Islet precursor cell (in vitro differentiated cells): ENCODE results near the gene RAP1A.

Source experiments
- DNase-seq: peaks from one replicate; pipeline ENCODE4 v3.0.0-alpha.2; 2018

The RAP1A gene

DNA sequence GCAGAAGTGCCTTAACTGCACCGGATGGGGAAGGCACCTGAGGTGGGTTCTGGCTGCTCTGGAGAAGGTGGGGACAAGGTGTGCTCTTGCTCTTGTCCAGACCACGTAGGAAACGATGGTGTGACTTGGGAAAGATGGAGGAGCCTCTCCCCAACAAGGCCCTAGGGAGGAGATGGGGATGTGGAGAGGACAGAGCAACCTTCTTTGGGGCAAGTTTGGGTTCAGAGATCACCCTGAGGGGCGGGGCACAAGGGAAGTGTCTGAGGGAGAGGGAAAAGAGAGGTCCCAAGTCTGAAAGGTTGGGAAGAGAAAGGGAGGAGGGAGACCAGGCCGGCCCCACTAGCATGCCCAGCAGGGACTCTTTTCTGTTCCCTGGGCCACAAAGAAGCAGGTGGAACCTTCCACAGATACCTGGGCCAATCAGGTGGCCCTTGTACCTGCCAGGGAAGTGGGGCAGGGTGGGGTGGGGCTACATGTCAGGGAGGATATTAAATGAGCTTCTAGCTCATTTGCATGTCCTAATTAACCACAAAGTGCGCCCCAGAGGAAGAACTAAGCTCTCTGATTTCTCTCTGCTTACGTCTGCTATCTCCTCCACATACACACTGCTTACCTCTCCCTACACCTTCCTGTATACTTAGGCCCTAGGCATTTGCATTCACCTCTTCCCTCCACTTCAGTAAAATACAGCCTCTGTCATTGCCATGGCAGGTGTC is 103.7 kb downstream of the RAP1A start:
- no peak for DNase-seq

DNA sequence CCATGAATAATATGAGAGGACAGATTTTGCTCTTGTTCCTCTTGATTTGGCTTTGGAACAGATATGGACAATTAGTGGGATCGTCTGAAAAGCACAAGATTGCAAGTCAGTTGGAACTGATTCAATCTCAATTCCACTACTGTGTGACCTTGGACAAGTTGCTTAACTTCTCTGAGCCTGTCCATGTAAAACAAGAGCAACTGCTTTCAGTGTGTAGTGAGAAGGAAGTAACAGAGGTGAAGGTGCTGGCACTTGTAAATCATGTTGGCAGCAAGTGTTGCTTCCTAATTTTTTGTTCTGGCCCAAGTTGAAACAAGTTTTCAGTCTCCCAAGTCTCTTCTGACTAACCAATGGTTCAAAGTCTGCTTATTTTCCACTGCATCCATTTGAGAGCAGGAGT is 104.3 kb downstream of the RAP1A start:
- DNase-seq = no peak

DNA sequence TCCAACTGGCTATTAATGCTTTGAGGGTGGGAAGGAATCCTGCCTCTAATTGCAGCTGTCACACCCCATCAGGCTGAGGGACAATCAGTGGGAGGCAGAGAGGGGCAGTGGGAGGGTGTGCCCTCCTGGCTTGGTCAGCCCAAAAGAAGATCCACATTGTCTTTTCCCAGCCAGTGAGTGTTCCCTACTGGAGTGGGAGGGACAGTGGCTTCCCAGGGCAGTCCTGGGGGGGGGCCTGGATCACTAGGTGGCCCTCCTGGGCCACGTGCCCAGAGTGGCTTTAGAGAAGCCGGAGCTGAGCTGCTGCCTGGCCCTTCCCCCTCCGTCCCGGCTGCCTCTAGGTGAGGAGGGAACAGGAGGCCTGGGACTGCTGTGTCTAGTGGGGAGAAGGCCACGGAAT is 105.6 kb downstream of the RAP1A start:
- no peak for DNase-seq

DNA sequence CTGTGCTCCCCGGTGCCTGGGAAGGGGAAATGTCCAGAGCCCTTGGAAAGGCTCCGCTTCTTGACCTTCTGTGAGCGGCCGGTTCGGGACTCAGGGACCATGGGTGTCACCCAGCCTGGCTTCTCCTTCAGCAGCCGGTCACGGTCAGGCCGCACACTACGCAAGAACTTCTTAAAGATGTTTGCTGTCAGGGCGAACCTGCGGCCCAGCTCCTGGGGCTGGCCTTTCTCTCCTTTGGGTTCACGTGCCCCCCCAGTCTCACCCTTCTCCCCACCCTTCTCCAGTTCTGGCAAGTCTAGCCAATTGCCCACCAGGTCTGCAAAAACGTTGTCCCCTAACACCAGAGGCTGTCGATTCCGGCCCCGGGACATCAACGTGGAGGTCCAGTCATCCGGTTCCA is 107.5 kb downstream of the RAP1A start:
- DNase-seq = no peak

DNA sequence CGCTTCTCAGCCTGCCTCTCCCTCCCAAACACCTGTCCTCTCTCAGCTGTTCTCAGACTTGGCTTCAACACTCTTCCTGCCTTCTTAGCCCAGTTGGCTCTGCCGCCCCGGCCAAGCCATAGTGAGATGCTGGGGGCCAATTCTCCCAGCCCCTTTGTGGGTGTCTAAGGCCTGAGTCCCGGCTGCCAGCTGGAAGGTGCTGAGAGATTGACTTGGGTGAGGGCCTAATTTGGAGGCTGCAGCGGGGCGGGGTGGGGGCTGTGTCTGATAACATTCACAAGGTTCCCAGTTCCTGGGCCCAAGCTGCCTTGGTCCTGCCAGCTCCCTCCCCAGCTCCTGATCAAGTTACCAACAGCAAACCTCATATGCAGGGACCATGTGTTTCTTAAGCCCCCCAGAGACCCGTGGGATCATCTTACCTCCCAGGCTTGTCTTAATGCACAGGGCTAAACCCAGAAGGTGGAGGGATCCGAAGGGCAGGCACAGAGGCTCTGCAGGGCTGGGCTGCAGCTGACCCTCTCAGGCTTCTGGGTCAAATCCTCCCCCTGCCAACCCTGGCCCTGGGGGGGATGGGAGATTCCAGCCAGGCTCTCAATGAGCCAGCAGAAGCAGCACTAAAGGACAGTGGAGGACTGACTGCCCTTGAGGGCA is 109.8 kb downstream of the RAP1A start:
- DNase-seq = no peak

DNA sequence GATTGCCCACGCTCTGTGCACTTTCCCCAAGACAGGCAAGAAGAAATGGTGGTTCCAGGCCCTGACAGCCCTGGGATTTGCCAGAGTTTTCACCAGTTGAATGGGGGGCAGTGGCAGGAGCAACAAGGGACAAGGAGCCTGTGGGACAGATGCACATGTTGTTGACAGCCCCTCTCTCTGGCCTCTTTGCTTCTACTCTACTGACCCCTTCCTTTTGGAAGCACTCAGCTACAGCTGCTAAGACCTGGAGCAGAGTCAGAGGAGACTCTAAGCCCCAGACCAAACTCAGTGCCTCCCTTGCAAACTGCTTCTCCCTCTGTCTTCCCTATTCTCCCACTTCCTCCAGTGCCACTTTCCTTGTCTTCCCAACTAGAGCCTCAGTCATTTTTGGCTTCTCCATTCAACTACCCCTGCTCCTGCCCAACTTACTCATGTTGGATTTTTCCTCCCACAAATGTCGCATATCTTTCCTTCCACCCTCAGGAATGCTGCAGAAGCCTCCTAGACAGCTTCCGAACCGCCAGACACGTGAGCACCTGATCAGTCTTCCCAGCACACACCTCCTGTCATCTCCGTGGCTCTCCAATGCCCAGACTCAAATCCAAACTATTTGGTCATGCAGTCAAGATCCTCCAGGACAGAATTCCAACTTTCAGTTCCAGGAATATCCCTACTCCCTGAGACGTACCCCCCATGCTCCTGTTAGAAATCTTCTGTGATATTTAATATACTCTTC is 110.5 kb downstream of the RAP1A start:
- no peak for DNase-seq

DNA sequence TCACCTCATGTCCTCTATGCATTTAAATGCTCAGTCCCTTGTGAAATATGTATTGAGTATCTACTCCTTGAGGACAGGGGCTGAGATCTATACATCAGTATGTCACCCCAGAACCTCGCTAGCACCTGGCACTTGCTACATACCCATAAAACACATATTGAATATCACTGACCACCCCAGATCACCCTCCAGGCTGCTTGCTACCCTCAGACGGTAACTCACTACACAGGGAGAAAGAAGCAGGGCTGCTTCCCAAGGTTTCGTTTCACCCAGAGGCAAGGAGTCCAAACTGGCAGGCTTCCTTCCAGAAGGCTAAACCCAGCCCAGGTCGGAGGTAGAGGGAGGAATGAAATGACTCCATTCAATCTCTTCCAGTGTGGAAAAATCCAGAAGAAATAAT is 111.1 kb downstream of the RAP1A start:
- no peak for DNase-seq

DNA sequence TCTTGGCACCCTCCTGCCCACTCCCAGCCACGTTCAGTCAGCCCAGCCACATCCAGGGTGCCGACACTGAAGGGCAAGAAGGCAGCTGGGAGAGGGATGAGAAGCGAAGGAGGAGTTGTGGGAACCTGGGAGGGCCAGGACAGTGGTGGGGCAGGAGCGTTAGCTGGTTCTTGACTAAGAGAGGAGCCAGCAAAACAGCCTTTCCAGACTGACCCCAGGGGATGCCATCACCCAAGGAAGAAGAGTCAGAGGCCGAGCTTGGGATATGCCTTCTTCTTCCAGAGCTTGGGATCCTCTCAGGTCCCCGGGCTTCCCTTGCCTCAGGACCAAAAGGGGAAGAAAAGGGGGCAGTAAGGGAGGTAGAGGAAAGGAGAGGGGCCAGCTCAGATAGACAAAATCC is 112.4 kb downstream of the RAP1A start:
- DNase-seq = no peak

DNA sequence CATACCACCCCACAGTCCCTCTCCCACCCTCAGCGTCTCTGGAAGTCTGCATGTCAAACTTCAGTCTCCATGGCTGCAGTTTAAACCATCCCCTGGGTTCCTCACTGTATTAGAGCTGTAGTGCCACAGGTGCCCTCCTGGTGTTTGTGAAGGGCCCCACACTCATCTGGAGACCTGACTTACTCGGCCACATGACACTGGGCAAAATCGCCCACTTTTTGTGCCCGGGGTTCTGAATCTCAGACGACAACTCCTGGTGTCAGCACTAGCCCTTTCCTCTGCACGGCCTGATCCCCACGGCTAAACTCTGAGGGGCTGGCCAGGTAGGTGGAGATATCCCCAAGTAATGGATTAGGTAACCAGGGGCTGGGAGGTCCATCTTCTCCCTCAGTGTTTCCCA is 113.1 kb downstream of the RAP1A start:
- no peak for DNase-seq

DNA sequence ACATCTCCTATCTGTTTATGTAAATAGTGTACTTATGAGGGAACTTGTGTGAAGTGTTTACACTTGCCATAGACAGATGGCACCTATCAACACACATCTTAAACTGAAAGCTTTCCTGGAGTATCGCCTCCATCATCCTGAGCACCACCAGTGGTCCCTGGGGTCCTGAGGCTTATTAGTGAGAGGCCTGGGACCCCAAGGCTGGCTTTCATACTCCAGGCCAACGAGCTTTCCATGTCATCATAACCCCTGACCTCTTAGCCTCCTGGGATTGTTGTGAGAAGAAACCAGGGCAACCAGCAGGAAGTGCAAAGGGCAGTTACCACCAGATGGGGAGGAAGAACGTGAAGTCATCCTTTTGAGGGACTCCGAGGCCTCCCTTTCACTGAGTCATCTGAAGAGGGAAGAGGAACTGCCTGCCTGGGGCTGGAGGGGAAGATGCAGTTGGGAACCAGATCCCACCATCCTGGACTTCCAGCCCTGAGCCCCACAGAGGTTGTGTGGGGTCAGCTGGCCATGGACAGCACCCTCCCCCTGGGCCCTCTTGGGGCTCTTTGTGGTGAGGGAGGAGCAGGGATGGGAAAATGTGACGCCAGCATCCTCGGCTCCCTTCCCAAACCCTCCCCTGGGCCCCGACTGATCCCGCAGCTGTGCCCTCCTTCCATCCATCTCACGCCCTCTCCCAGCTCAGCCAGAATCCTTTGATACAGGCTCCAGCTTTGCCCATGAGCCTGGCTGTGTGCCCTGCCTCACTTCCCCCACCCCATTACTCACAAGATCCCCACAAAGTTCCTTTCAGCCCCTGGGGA is 113.8 kb downstream of the RAP1A start:
- no peak for DNase-seq

DNA sequence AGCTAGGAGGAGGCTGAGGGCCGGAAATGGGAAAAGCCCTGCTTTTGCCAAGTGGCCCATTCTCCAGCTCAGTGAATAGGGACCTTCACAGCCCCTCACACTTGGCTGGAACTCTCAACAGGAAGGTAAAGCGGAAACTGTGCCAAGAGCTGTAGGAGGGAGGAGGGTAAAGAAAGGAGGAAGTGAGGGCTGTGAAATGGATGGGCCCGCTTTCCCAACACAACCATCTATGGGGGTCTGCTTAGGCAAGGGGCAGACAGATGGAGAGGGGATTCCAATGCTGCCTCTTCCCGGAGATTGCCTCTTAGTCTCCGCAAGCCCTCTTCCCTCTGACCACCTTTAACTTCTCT is 114.4 kb downstream of the RAP1A start:
- DNase-seq = no peak

DNA sequence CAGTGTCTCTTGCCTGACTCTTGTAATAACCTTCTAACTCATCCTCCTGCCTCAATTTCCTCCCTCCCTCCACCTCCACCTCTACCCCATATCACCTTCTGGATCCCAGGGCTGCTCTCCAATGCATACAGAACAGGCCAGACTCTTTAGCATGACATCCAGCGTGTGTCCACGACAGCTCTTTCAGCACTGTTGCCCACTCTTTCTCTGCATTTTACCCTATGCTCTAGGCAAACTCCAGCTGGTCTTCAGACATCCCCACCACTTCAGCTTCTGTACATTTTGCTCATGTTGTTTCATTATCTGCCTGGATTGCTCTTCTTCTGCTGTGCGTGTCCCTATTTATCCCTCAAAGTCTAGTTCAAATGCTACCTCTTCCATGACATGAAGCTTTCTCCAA is 114.8 kb downstream of the RAP1A start:
- no peak for DNase-seq

DNA sequence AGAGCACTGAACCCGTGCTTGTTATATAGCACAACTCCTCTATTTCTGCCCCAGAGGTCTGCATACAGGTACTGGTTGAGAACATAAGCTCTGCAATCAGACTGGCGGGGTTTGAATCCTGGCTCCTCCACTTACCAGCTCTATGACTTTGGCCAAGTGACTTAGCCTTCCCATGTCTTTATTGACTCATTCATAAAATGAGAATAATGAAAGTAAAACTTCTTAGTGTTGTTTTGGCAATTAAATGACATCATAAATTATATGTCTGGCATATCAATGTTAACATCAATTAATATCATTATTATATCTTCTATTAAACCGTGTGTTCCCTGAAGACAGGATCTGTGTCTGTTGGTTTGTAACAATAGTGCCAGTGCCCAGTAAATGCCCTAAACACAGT is 115.3 kb downstream of the RAP1A start:
- no peak for DNase-seq

DNA sequence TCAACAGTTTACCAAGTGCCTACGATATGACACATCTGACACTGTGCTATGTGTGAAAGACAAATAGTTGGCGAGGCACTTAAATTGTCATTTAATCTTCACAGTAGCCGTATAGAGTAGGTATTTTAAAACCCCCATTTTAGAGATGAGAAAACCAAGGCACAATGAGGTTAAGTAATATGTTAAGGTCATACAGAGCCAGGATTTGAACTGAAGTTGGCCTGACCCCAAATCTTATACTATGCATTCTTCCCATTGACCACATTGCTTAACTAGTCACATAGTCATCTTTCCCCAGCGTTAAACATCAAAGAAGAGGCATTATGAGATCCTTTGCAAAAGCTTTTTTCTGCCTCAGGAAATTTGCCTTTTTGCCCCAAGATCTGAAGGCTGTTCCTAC is 115.7 kb downstream of the RAP1A start:
- no peak for DNase-seq

DNA sequence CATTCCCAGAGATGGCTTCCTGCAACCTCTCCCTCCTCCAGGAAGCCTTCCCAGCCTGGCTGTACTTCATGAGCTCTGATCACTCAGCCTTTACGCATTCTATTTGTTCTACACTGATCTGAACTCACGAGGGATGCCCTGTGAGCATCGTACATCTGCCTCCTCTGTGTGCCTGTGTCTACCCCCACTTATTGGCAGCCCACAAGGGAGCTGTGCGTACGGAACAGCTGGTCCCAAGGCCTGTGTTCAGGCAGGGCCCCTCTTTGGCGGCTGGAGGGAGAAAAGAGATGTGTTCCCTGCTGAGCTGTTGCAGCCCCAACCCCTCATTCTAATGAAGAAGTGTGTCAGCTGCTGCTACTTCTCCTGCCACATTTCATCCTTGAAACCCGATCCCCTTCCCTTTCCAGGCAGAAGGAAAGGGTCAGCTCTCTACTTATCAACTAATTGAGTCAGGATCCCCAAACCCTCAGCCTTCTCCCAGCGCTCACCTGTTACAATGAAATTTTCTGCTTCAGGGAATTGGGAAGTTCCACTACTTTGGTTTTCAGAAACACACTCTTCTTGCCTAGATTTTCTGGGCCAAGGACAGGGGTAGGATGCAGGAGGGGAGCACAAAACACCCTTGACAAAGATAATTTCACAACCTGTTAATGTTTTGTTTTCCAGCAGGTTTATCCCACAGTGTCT is 116.4 kb downstream of the RAP1A start:
- DNase-seq = no peak

DNA sequence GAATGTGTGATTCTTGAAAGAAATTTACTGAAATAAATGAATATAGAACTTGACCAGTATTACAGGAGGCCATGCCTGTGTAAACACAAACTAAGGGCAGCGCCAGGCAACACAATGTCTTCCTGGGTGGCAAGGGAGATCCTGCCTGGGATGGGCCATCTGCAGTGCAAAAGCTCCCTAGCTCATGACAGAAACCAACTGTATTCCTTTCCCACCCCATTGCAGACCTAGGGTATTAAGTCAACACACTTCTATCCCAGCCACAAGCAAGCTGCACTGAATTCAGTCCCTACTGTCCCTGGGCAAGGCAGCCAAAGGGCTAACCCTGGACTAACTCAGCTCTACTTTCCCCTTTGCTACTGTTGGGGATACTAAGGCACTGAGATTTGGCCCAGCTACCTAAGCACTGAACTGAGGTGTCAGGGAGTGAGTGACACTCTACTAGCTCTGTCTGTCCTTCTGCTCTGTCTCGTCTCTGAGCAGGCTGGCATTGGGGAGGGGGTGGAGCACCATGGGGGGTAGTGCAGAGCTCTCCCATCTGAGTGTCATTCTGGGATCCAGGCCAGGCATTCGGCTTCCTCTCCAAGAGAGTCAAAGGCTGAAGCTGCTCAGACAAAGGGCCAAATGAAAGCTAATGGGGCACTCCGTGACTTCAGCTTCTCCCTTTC is 117.1 kb downstream of the RAP1A start:
- no peak for DNase-seq

DNA sequence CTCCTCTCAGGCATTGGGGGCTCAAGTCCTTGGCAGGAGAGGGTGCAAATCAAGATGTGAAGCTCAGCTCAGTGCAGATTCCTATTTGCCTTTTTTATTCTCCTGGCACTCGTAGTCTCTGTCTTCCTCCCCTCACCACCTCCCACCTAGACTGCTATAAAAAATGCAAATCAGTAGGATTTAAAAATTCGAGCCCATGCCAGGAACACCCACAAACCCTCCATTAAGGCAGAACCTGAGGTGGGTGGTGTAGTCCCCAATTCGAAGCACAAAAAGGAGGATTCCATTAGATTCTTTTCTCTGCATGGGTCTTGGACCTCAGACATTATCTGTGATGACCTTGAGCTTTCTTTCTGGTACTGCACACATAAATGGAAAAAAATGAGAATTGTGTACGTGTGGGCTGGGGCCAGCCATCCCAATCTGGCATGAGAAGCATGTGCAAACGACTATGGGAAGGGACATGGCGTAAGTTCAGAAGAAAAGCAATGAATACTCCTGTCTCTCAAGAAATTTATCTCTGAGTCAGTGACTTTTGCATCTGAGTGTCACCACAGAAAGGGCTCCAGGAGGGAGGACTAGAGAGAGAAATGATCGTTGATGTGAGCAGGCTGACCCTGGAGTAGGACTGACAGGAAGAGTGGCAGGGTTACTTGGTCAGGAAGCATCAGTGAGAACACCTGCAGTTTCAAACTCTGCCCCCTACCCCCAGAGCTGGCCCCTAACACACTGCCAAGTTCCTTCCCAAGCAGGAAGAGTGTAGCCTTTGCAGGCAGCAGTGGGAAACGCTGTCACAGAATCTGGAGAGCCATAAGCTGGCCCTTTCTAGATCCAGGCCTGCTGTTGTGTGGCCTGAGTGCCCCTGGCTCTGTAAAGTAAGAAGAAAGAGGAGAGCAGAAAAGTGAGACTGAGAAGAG is 117.9 kb downstream of the RAP1A start:
- DNase-seq = no peak

DNA sequence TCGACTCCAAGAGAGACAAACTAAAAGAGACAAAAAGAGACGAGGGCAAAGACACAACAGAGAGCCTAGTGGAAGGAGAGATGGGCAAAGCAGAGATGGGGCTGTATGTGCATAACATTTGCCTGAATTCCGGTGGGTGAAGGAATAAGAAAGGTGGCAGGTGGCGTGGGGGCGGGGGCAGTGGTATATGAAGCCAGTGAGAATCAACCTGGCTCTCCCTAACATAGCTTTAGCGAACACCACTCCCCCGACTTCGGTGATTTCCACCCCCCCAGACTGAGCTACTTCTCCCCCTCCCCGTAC is 118.5 kb downstream of the RAP1A start:
- DNase-seq = no peak

DNA sequence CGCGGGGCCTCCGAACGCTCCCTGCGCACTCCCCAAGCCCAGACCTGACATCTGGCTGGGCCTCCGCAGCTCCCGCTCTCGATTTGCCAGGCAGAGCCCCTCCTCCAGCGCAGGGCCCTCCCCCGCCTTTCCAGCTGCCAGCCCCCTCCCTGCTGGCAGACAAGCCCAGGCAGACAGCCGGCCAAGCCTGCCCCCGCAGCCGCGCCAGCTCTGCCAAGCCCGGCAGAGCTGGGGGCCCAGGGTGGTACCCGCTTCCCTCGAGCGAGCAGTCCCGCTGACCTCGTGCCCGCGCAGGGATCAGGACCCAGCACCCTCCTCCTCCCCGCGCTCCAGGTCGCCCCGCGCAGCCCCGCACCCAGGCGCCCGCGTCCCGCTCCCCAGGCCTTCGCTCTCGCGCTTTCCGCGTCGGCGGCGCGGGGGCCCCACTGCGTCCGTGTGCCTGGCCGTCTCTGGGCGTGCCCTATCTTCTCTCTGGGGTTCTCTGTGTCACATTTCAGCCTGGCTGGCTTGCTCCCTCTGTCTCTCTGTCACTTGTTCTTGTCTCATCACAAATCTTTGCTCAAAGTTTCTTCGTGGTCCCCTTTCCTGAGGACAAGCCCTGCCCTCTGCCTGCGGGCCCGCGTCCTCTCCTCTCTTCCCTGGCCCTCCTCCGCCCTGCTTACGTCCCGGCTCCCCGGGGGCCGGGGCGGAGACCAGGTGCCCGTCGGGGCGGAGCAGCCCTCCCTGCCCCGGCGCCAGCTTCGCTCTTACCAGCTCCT is 119.0 kb downstream of the RAP1A start:
- DNase-seq = peak; percentile 85

DNA sequence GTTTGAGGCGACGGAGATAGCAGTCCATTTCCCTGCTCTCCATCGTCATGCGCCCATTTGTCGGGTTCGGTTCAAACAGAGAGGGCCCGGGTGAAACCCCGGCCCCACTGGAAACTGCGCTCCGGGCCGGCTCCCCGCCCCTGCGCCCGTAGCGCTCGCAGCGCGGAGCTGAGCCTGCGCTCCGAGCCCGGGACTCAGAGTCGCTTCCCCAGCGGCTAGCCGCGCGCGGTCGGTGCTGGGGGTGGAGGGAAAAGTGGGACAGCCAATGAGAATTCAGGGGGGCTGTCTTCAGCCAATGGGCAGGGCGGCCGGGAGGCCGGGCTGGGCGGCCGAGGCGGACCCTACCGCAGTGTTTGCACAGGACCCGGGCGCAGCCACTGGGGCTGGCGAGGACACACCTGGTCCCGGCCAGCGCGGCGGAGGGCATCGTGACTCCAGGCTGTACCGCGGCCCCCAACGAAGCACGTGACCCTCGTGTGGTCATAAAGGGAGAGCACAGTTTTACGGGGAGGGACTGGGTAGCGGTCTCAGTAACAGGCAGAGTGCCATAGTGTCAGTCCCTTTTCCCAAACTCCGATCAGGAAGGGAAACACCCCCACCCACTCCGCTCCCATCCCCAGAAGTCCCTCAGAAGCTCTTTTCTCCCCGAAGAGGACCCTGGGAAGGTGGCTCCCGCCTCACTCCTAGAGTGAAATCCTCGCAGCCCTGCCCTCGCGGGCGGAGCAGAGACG is 119.8 kb downstream of the RAP1A start, which contains the start of gene INKA2:
TSS of gene INKA2 (minus strand) at position 202 of the 731 bp plus-strand sequence. CDS start at position 49, 153 bp downstream.
- DNase-seq = peak; percentile 92
